RWPE1 (cell line): Measurements from ENCODE around the gene CEP57L1.
A peak's percentile ranks its signal among the peaks of the same experiment; 100 is the strongest.

Experiments used
- CTCF ChIA-PET: fragments of 350-600 bp; sonication (Branson Sonifier 250); formaldehyde crosslinking; extraction: SDS; loops from one replicate; lab custom pipeline; 2021; lab: Yijun Ruan, JAX
- POLR2A ChIA-PET: fragments of 400-600 bp; formaldehyde crosslinking; extraction: SDS; loops from one replicate; lab custom pipeline; 2020; ENCODE audit warnings: antibody characterized with exemption; ENCODE audit not compliant: low non-redundant PET; lab: Yijun Ruan, JAX
- DNase-seq: peaks from one replicate; pipeline ENCODE4 v3.0.0; 2012; ENCODE audit warnings: low spot score
- H3K27ac ChIP-seq: fragments of 450-650 bp; 2 replicates; pipeline ENCODE4 v1.5.1; 2017
- CTCF ChIP-seq: fragments of 450-650 bp; conservative IDR thresholded peaks from 2 replicates; pipeline ENCODE4 v1.5.1; 2017; ENCODE audit warnings: low read depth, mild to moderate bottlenecking

CEP57L1 gene

GRCh38 chr6:109202409-109203264 lies 107.3 kb downstream of the CEP57L1 start:
- no peak for TF ChIP-seq CTCF
- CTCF ChIA-PET: interaction anchor here (1.4 kb wide), 1 partner anchor 143 kb away, joined by 4 read pairs; no protein-coding TSS in a partner anchor
- no peak overlapping the region for H3K27ac ChIP-seq
- POLR2A ChIA-PET: no interaction called here
- DNase-seq: peak; percentile 9

- no peak for DNase-seq
- H3K27ac ChIP-seq: no peak overlapping the region
- POLR2A ChIA-PET: no interaction called here
- CTCF ChIA-PET: no interaction called here
- TF ChIP-seq CTCF: no peak
These were observed 109.2 kb downstream of the CEP57L1 start for GRCh38 chr6:109204511-109204910.

- H3K27ac ChIP-seq: no peak overlapping the region
- ChIA-PET CTCF (interaction anchor here (0.6 to 0.7 kb wide), 2 partner anchors 41 to 225 kb away, joined by 3 read pairs; no protein-coding TSS in a partner anchor), POLR2A (no interaction called here)
- no peak for DNase-seq
- no peak for TF ChIP-seq CTCF
These were observed 117.4 kb downstream of the CEP57L1 start for GRCh38 chr6:109212683-109213082.
